Stimulated activated CD4-positive, alpha-beta T cell treated with anti-CD3 and anti-CD28 coated beads, TNF-alpha, amount 100 ng/mL, for 1 hour (primary cell): ENCODE data around the gene ZFPM1.
"Not testable (repeated sequence)": the region's sequence is repeated elsewhere in the genome, so short reads cannot be mapped to it uniquely, and the experiment has no call there.

ENCODE experiments used
- DNase-seq, 3 donors: peaks; one replicate each; pipeline ENCODE4 v3.0.0-alpha.2; 2020; ENCODE audit warnings: low read depth in 3 of 3, low spot score in 1 of 3

The ZFPM1 gene

GRCh38 chr16:88464447-88465318, 11.6 kb downstream of the ZFPM1 start:
- no peak for DNase-seq

- no peak for DNase-seq
Observed at GRCh38 chr16:88465387-88465983, 12.4 kb downstream of the ZFPM1 start.

- no peak for DNase-seq
Observed at GRCh38 chr16:88466175-88466862, 13.2 kb downstream of the ZFPM1 start.

- DNase-seq, result no peak
Observed at GRCh38 chr16:88466949-88467348, 13.9 kb downstream of the ZFPM1 start.

- no peak for DNase-seq
Observed at GRCh38 chr16:88467541-88467944, 14.5 kb downstream of the ZFPM1 start.

- no peak for DNase-seq
Observed at GRCh38 chr16:88468275-88469129, 15.4 kb downstream of the ZFPM1 start.

- no peak for DNase-seq
Observed at GRCh38 chr16:88469615-88470395, 16.7 kb downstream of the ZFPM1 start.

- not testable (repeated sequence) for DNase-seq
Observed at GRCh38 chr16:88470396-88470680, 17.3 kb downstream of the ZFPM1 start.

GRCh38 chr16:88470696-88471095, 17.6 kb downstream of the ZFPM1 start:
- not testable (repeated sequence) for DNase-seq

- no peak for DNase-seq
Observed at GRCh38 chr16:88471115-88471514, 18.0 kb downstream of the ZFPM1 start.

- no peak for DNase-seq
Observed at GRCh38 chr16:88471575-88471974, 18.5 kb downstream of the ZFPM1 start.

- no peak for DNase-seq
Observed at GRCh38 chr16:88472069-88472468, 19.0 kb downstream of the ZFPM1 start.

- no peak for DNase-seq
Observed at GRCh38 chr16:88472637-88473205, 19.6 kb downstream of the ZFPM1 start.

- DNase-seq, result no peak
Observed at GRCh38 chr16:88473666-88474534, 20.8 kb downstream of the ZFPM1 start.

- no peak for DNase-seq
Observed at GRCh38 chr16:88475037-88475436, 22.0 kb downstream of the ZFPM1 start.

- DNase-seq, result no peak
Observed at GRCh38 chr16:88476203-88476602, 23.1 kb downstream of the ZFPM1 start.

- no peak for DNase-seq
Observed at GRCh38 chr16:88476817-88477397, 23.8 kb downstream of the ZFPM1 start.

- DNase-seq, result no peak
Observed at GRCh38 chr16:88477631-88478519, 24.8 kb downstream of the ZFPM1 start.
